GM13976 (cell line): ENCODE data around the gene LUC7L3.
"Not testable (repeated sequence)": the region's sequence is repeated elsewhere in the genome, so short reads cannot be mapped to it uniquely, and the experiment has no call there.

Experiments
- DNase-seq: peaks from one replicate; pipeline ENCODE4 v3.0.0; 2012; ENCODE audit warnings: low spot score
- in situ Hi-C: fragments of 300-500 bp; cut with MboI; formaldehyde crosslinking; loops from one replicate; pipeline ENCODE4 v1.12.0; 2022; ENCODE audit warnings: low sequenced_read_pairs, mixed read lengths, inconsistent platforms; ENCODE audit not compliant: unreplicated experiment
- TF ChIP-seq, protein P1 (sequence below): IDR thresholded peaks from 2 replicates; pipeline ENCODE4 v1.5.1; 2012; ENCODE audit warnings: borderline replicate concordance, mild to moderate bottlenecking; ENCODE audit not compliant: insufficient read depth; ENCODE audit errors: extremely low read depth, missing control alignments, control extremely low read depth

Gene LUC7L3

DNA sequence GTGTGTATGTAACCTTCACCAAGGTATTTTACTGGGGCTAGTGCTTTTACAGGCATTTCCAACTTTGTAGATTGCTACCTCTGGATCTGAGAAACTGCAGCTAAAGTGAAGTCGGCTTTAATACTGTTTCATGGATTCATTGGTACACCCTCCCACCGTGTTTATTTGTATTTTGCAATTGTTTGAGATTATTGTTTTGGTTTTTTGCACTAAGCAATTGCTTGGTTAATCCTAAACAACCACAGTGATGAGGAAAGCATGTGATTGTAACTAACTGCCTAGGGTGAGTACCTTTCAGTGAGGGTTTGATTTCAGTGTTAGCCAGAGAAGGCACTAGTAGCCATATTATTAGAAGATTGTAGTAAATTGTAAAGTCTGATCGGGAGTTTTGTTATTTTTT, 3.3 kb downstream of the LUC7L3 start:
- TF ChIP-seq, protein P1, sequence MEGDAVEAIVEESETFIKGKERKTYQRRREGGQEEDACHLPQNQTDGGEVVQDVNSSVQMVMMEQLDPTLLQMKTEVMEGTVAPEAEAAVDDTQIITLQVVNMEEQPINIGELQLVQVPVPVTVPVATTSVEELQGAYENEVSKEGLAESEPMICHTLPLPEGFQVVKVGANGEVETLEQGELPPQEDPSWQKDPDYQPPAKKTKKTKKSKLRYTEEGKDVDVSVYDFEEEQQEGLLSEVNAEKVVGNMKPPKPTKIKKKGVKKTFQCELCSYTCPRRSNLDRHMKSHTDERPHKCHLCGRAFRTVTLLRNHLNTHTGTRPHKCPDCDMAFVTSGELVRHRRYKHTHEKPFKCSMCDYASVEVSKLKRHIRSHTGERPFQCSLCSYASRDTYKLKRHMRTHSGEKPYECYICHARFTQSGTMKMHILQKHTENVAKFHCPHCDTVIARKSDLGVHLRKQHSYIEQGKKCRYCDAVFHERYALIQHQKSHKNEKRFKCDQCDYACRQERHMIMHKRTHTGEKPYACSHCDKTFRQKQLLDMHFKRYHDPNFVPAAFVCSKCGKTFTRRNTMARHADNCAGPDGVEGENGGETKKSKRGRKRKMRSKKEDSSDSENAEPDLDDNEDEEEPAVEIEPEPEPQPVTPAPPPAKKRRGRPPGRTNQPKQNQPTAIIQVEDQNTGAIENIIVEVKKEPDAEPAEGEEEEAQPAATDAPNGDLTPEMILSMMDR = no peak
- DNase-seq = no peak
- in situ Hi-C loops = no loop called here

DNA sequence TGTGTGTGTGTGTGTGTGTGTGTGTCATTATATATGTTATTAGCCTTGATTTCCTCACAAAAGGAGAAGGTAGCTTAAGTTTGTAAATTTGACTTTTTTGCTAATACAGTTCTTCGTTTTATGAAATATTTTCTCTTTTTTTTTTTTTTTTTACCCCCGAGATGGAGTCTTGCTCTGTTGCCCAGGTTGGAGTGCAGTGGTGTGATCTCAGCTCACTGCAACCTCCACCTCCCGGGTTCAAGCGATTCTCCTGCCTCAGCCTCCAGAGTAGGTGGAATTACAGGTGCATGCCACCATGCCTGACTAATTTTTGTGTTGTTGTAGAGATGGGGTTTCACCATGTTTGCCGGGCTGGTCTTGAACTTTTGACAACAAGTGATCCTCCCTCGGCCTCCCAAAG, 5.2 kb downstream of the LUC7L3 start:
- DNase-seq, in situ Hi-C loops: not testable (repeated sequence)

DNA sequence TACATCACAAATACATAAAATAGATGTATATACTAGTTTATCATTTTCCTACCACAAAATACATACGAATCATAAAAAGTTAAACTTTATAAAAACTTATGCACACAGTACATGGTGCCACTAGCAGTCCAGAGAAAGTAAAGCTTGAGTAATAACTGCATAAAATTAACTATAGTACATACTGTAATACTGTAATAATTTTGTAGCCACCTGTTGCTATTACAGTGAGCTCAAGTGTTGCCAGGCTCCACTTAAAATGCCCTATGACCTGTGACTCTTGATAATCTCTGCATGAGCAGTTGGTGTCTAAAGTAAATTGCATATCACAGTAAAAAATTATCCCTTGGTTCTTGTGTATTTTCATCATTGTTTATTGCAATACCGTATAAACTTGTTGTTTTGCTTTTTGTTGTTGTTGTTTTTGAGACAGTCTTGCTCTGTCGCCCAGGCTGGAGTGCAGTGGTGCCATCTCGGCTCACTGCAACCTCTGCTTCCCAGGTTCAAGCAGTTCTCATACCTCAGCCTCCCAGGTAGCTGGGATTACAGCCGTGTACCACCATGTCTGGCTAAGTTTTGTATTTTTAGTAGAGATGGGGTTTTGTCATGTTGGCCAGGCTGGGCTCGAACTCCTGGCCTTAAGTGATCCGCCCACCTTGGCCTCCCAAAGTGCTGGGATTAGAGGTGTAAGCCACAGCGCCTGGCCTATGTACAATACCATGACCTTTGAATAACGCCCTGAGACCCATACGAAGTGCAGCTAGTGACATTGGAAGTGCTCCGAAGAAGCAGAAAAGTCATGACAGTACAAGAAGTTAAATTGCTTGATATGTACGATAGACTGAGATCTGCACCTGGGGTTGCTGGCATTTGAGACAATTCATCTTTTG, 6.6 kb downstream of the LUC7L3 start:
- DNase-seq = no peak
- in situ Hi-C loops = no loop called here
- TF ChIP-seq, protein P1 = no peak

DNA sequence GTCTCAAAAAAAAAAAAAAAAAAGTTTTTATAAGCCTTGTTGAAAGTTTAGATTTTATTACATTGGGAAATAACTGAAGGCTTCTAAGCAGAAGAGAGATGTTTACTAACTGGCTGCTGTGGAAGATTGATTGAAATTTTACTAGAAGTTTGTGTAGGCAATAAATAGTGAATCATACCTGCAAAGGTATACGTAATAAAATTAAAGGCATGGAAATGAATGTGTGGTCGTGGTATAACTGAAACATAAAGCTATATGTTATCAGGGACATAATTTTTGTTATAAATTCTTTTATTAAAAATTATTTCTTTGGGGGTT, 8.7 kb downstream of the LUC7L3 start:
- TF ChIP-seq, protein P1 = no peak
- in situ Hi-C loops = no loop called here
- no peak for DNase-seq

DNA sequence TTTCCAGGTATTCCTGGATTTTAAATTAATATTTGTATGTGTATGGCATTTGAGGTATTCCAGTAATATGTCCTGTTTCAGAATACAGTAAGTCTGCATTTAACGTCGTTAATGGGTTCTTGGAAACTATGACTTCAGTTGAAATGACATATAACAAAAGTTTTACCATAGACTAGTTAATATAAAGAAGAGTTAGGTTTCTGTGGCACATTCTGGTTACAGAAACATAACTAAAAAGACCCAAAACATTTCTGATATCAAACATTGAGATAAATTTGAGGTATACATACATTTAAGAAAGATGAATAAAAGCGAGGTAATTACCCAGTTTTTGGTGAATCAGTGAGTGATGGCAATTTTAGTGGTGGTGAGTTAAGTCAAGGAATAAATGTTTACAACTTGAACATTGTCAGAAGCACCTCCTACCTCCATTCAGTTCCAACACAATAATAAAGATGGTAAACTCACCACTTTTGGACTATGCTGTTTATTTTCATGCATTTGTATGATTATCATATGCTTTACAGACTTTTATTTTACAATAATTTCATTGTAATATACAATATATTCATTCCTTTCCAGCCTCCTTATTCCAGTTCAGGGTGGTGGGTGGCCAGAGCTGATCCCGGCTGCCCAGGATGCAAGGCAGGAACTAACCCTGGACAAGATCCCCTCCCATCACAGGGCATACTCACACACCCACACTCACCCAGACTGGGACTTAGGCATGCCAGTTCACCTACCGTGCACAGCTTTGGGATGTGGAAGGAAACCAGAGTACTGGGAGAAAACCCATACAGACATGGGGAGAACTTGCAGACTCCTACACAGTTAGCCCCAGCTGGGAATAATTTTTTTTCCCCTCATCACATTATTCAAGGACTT, 9.7 kb downstream of the LUC7L3 start:
- DNase-seq = no peak
- TF ChIP-seq, protein P1 = no peak
- in situ Hi-C loops = no loop called here

DNA sequence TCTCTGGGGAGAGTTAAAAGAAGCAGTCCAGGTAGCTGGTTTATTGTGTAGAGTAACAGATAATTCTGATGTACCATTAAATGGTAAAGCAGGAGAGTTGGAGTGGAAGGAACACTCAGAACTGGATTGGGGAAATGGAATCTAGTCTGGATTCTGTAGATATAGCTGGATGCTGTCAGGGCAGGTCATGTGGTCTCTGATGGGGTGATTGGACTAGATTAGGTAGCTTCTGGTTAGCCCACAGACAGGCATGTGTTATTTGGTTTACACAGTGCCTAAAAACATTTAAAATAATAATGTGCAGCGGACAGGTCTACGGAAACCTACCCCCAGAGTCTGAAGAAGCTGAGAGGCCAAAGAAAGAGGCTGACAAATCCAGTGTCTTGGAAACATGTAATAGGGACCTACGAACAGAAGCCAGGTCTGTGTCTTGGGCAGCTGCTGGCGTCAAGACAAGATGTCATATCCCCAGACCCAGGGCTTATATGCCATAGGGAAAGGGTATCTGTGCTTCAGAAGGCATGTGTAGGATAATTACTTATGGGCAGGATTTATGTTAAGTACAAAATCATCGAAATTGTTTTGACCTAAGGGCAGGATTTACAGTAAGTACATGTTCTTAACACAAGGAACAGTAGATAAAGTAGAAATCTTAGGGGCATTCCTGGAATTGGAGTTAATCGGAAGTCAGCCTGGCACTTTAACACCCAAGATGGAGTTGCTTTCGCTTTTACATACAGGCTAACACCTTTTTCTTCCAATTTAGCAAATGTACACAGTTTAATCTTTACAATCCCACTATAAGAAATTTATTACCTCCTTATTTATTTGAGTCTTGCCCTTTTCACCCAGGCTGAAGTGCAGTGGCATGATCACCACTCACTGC, 12.4 kb downstream of the LUC7L3 start:
- in situ Hi-C loops = no loop called here
- DNase-seq = no peak
- TF ChIP-seq, protein P1 = no peak
